GM12878 (cell line): ENCODE measurements around the gene METTL17. TPM values are rescaled to one million over a fixed set of nuclear protein-coding genes. Genes with fewer than 3 reads are reported as not detected.

Experiments
- ATAC-seq: fragments of 200-7000 bp; cut with Tn5 transposase; 3 replicates; pipeline ENCODE4 v1.9.1; 2020; ENCODE audit warnings: mild to moderate bottlenecking, moderate library complexity
- BruUV-seq: library from RNA; stranded (reverse); fragments of 400-500 nt; replicated peaks from 2 replicates; lab custom pipeline; 2021; lab: Mats Ljungman, UMichigan
- CTCF ChIA-PET: fragments of 300-600 bp; sonication (Branson Sonifier 250); formaldehyde crosslinking; extraction: SDS; loops from one replicate; lab custom pipeline; 2021; ENCODE audit warnings: inconsistent platforms; lab: Yijun Ruan, JAX
- POLR2A ChIA-PET: fragments of 350-600 bp; formaldehyde crosslinking; extraction: SDS; loops from one replicate; lab custom pipeline; 2021; ENCODE audit warnings: inconsistent platforms; lab: Charles Lee
- RAD21 ChIA-PET: fragments of 300-600 bp; sonication (Branson Sonifier 250); formaldehyde crosslinking; loops from one replicate; lab custom pipeline; 2023; ENCODE audit warnings: antibody characterized with exemption; ENCODE audit not compliant: unreplicated experiment; lab: Charles Lee
- SMC1A ChIA-PET: fragments of 300-600 bp; sonication (Branson Sonifier 250); formaldehyde crosslinking; loops from one replicate; lab custom pipeline; 2023; ENCODE audit not compliant: unreplicated experiment, uncharacterized antibody; lab: Charles Lee
- DNase-seq: peaks from one replicate; pipeline ENCODE4 v3.0.0-alpha.2; 2011; ENCODE audit warnings: low read depth, low spot score
- FAIRE-seq: peaks from 3 replicates; lab custom pipeline; 2011; peaks lifted over from hg19 to GRCh38; lab: Jason Lieb, UNC
- H2AFZ ChIP-seq: 2 replicates; pipeline ENCODE4 v1.6.0; 2011; ENCODE audit warnings: low read depth, low read length, control low read depth; ENCODE audit not compliant: control insufficient read depth
- H3K27ac ChIP-seq: 2 replicates; pipeline ENCODE4 v1.5.1; 2011; ENCODE audit warnings: control low read depth; ENCODE audit not compliant: control insufficient read depth, insufficient read depth
- H3K27me3 ChIP-seq, 2 experiments: replicated peaks in 1 of 2; 2 replicates each; pipeline versions ENCODE4 v1.6.0 to v1.6.1; 2011; ENCODE audit warnings: low read length in 1 of 2; ENCODE audit not compliant: control insufficient read depth in 2 of 2, insufficient read depth in 2 of 2
- H3K36me3 ChIP-seq, 2 experiments: 2 replicates each; pipeline ENCODE4 v1.5.1; 2011; ENCODE audit warnings: low read length in 1 of 2; ENCODE audit not compliant: control insufficient read depth in 2 of 2, insufficient read depth in 2 of 2
- H3K4me1 ChIP-seq: 2 replicates; pipeline ENCODE4 v1.6.1; 2011; ENCODE audit warnings: mild to moderate bottlenecking, low read length, moderate library complexity, mixed read lengths; ENCODE audit not compliant: control insufficient read depth, insufficient read depth
- H3K4me2 ChIP-seq: 2 replicates; pipeline ENCODE4 v1.6.0; 2011; ENCODE audit warnings: control low read depth; ENCODE audit not compliant: control insufficient read depth, insufficient read depth
- H3K4me3 ChIP-seq: fragments of 200-600 bp; sonication (generic); 2 replicates; pipeline ENCODE4 v1.5.1; 2016
- H3K79me2 ChIP-seq: 2 replicates; pipeline ENCODE4 v1.6.0; 2011; ENCODE audit warnings: low read length; ENCODE audit not compliant: control insufficient read depth, insufficient read depth
- H3K9ac ChIP-seq: 2 replicates; pipeline ENCODE4 v1.8.0; 2011; ENCODE audit warnings: low read length, control low read depth, mixed read lengths; ENCODE audit not compliant: control insufficient read depth, insufficient read depth
- H3K9me3 ChIP-seq: replicated peaks from 3 replicates; pipeline ENCODE4 v1.5.1; 2011; ENCODE audit warnings: mild to moderate bottlenecking, low read length; ENCODE audit not compliant: control insufficient read depth, insufficient read depth
- H4K20me1 ChIP-seq: 2 replicates; pipeline ENCODE4 v1.6.0; 2011; ENCODE audit not compliant: control insufficient read depth, insufficient read depth
- CBX5 ChIP-seq: sonication (generic); IDR thresholded peaks from 2 replicates; pipeline ENCODE4 v1.6.1; 2016; ENCODE audit warnings: low read depth, moderate library complexity, mild to moderate bottlenecking, inconsistent platforms
- E2F4 ChIP-seq: IDR thresholded peaks from 2 replicates; pipeline ENCODE4 v1.6.1; 2012; ENCODE audit warnings: low read depth, low read length, improper control_type of control experiment
- ETV6 ChIP-seq, 2 experiments: fragments of 450-650 bp in 1 of 2; IDR thresholded peaks in 1 of 2; conservative IDR thresholded peaks in 1 of 2; 2 replicates each; pipeline ENCODE4 v1.6.1; 2014; ENCODE audit warnings: antibody characterized with exemption in 1 of 2, borderline replicate concordance in 1 of 2, low read depth in 1 of 2, mild to moderate bottlenecking in 1 of 2, moderate library complexity in 1 of 2
- IRF5 ChIP-seq: fragments of 450-650 bp; IDR thresholded peaks from 2 replicates; pipeline ENCODE4 v1.6.1; 2017; ENCODE audit warnings: borderline replicate concordance
- MLLT1 ChIP-seq: fragments of 450-650 bp; IDR thresholded peaks from 2 replicates; pipeline ENCODE4 v1.6.1; 2016; ENCODE audit warnings: mild to moderate bottlenecking
- NFYB ChIP-seq: IDR thresholded peaks from 2 replicates; pipeline ENCODE4 v1.6.1; 2011; ENCODE audit warnings: low read depth, mild to moderate bottlenecking, low read length, improper control_type of control experiment, moderate library complexity; ENCODE audit not compliant: insufficient read depth
- PAX8 ChIP-seq: fragments of 450-650 bp; IDR thresholded peaks from 2 replicates; pipeline ENCODE4 v1.6.1; 2017; ENCODE audit warnings: mild to moderate bottlenecking, moderate library complexity
- SIX5 ChIP-seq: IDR thresholded peaks from 2 replicates; pipeline ENCODE4 v1.6.1; 2011; ENCODE audit warnings: mild to moderate bottlenecking, low read depth, low read length, moderate library complexity; ENCODE audit not compliant: severe bottlenecking
- ZNF207 ChIP-seq: fragments of 450-650 bp; IDR thresholded peaks from 2 replicates; pipeline ENCODE4 v1.6.1; 2014; ENCODE audit warnings: antibody characterized with exemption, mild to moderate bottlenecking, borderline replicate concordance
- ZNF384 ChIP-seq: IDR thresholded peaks from 2 replicates; pipeline ENCODE4 v1.6.1; 2012; ENCODE audit warnings: low read depth, mild to moderate bottlenecking, low read length, improper control_type of control experiment, borderline replicate concordance
- WGBS: methylation state at CpG from one replicate; pipeline ENCODE4 v1.1.6; 2016; ENCODE audit warnings: low lambda C conversion rate; ENCODE audit not compliant: insufficient replicate concordance, insufficient coverage; ENCODE audit errors: missing lambda C conversion rate; 5-methylcytosine and 5-hydroxymethylcytosine counted together
- in situ Hi-C: fragments of 300-500 bp; cut with MboI; formaldehyde crosslinking; loops from 9 replicates; pipeline ENCODE4 v1.14.3; 2018; ENCODE audit warnings: mixed read lengths
- intact Hi-C: fragments of 100-400 bp; cut with micrococcal nuclease; formaldehyde crosslinking; loops from one replicate; pipeline ENCODE4 v1.14.2; 2022; ENCODE audit not compliant: unreplicated experiment
- polyA plus RNA-seq, 11 experiments: library from polyadenylated mRNA; depleted of rRNA in 4 of 11; unstranded in 6 of 11; stranded (reverse) in 5 of 11; fragments of >200 nt; fragmentation: Nextera tagmentation in 4 of 11; fragmentation: Illumina TruSeq in 1 of 11; extraction: Ambion mirVana in 4 of 11; extraction: Trizol in 1 of 11; gene quantifications; 1 replicate in 1 of 11; 2 replicates in 10 of 11; pipeline versions ENCODE4 v1.2.1 to v1.2.3, GENCODE V29; 2011 to 2016; ENCODE audit warnings: inconsistent platforms in 2 of 11, missing spikeins in 2 of 11, low read depth in 1 of 11
- total RNA-seq, 4 experiments: library from RNA; depleted of rRNA in 3 of 4; stranded (reverse); fragments of >200 nt in 3 of 4; fragmentation: Illumina TruSeq in 1 of 4; extraction: Trizol in 1 of 4; gene quantifications; 2 replicates each; pipeline versions ENCODE4 v1.2.1 to v1.2.3, GENCODE V29; 2013 to 2021

The METTL17 gene
- total and polyA plus RNA-seq, 10 of the 15 experiments (the other 5 are each of a cell fraction or from before 2014, with no cell fraction given) = 70.4 to 130 (median 97.5) TPM

GRCh38 chr14:21029917-21030316 is 40.1 kb downstream of the METTL17 start, which contains the start of gene TPPP2:
TPPP2 (plus strand) TSS chr14:21030217; CDS start chr14:21030582, 365 bp downstream.
- no TSS peak for BruUV-seq
- SMC1A ChIA-PET = no interaction called here
- CTCF ChIA-PET = no interaction called here

More at GRCh38 chr14:21029917-21030316, 40.1 kb downstream of the METTL17 start, which contains the start of gene TPPP2:
- in situ Hi-C loops (no loop called here), intact Hi-C loops (no loop called here)
- no peaks in the 10 kb centered on the region for H3K79me2 ChIP-seq
- TF ChIP-seq CBX5 = no peak
- no peak for TF ChIP-seq PAX8
- TF ChIP-seq ZNF384 = no peak
- no peak for TF ChIP-seq SIX5
- no peak for TF ChIP-seq NFYB
- no peak for TF ChIP-seq ETV6 (conservative IDR thresholded peaks at IDR 0.05 in 1 of 2, IDR thresholded peaks at IDR 0.05 in 1 of 2; ENCODE audit: borderline replicate concordance in 1 of 2, low read depth in 1 of 2)
- TF ChIP-seq E2F4 = no peak
- TF ChIP-seq MLLT1 = no peak
- TF ChIP-seq ZNF207 = no peak
- TF ChIP-seq IRF5 = no peak
- H3K9me3 ChIP-seq = no peaks in the 10 kb centered on the region
- no peaks in the 10 kb centered on the region for H4K20me1 ChIP-seq
- no peak within 1 kb of the TSS for H3K9ac ChIP-seq
- H3K27me3 ChIP-seq = peaks cover 2 to 13% of the 10 kb centered on the region in 2 experiments; a peak in 3 of 4 replicates
- no peak within 1 kb of the TSS for H3K4me2 ChIP-seq
- POLR2A ChIA-PET = no interaction called here
- no peak for ATAC-seq
- no peaks in the 10 kb centered on the region; the same call in 1 of the 2 replicates for H3K4me1 ChIP-seq
- FAIRE-seq = no peak
- H3K36me3 ChIP-seq = no peaks in the 10 kb centered on the region
- H3K27ac ChIP-seq = no peak within 1 kb of the TSS
- no peak for DNase-seq
- RAD21 ChIA-PET = no interaction called here
- no peak within 1 kb of the TSS for H3K4me3 ChIP-seq
- 36% methylated on average over 5 of the region's 5 CpGs for WGBS
- no peak within 1 kb of the TSS for H2AFZ ChIP-seq
